Measurements from ENCODE around the gene WNT5A.

The WNT5A gene

GRCh38 chr3:55442861-55443260 is 44.2 kb downstream of the WNT5A start:
- DNase-seq, result no peak

GRCh38 chr3:55441499-55441898 is 45.6 kb downstream of the WNT5A start:
- DNase-seq, result no peak

- DNase-seq, result no peak
These were observed 46.9 kb downstream of the WNT5A start for GRCh38 chr3:55440104-55440708.

- no peak for DNase-seq
These were observed 47.4 kb downstream of the WNT5A start for GRCh38 chr3:55439657-55440056.

- DNase-seq, result no peak
These were observed 50.5 kb downstream of the WNT5A start for GRCh38 chr3:55436644-55437043.

GRCh38 chr3:55435491-55435890 is 51.6 kb downstream of the WNT5A start:
- DNase-seq, result no peak

- DNase-seq, result no peak
These were observed 52.3 kb downstream of the WNT5A start for GRCh38 chr3:55434789-55435188.

GRCh38 chr3:55431041-55431440 is 56.1 kb downstream of the WNT5A start:
- DNase-seq, result no peak

GRCh38 chr3:55427739-55428138 is 59.4 kb downstream of the WNT5A start:
- no peak for DNase-seq

GRCh38 chr3:55426486-55426885 is 60.6 kb downstream of the WNT5A start:
- no peak for DNase-seq

- no peak for DNase-seq
These were observed 63.3 kb downstream of the WNT5A start for GRCh38 chr3:55423782-55424181.

- no peak for DNase-seq
These were observed 69.9 kb downstream of the WNT5A start for GRCh38 chr3:55417211-55417610.

GRCh38 chr3:55416331-55416821 is 70.7 kb downstream of the WNT5A start:
- no peak for DNase-seq

Data from NCI-H1417 treated with DMSO at 0.1 percent for 48 hours (cell line).